Type B pancreatic cell (in vitro differentiated cells): ENCODE results near the gene MGA. TPM values are rescaled to one million over a fixed set of nuclear protein-coding genes. Genes with fewer than 3 reads are reported as not detected.

ENCODE experiments used
- DNase-seq: peaks from one replicate; pipeline ENCODE4 v3.0.0; 2021; ENCODE audit warnings: mixed read lengths; ENCODE audit not compliant: unreplicated experiment; ENCODE audit errors: extremely low spot score
- H3K27ac Mint-ChIP-seq: 2 replicates; pipeline ENCODE4 v1.8.0; 2021; ENCODE audit warnings: mild to moderate bottlenecking, mixed read lengths
- H3K27me3 Mint-ChIP-seq: 2 replicates; pipeline ENCODE4 v1.8.0; 2021; ENCODE audit warnings: mixed read lengths
- H3K36me3 Mint-ChIP-seq: 2 replicates; pipeline ENCODE4 v1.8.0; 2021; ENCODE audit warnings: mixed read lengths
- H3K4me1 Mint-ChIP-seq: one replicate; pipeline ENCODE4 v1.8.0; 2021; ENCODE audit warnings: mixed read lengths; ENCODE audit not compliant: unreplicated experiment
- H3K4me3 Mint-ChIP-seq: 2 replicates; pipeline ENCODE4 v1.8.0; 2021; ENCODE audit warnings: mild to moderate bottlenecking, mixed read lengths
- H3K9me3 Mint-ChIP-seq: 2 replicates; pipeline ENCODE4 v1.8.0; 2021; ENCODE audit warnings: mixed read lengths
- CTCF ChIP-seq: fragments of 200-600 bp; sonication (generic); conservative IDR thresholded peaks from 2 replicates; pipeline ENCODE4 v1.5.0; 2021; ENCODE audit warnings: antibody characterized with exemption, mild to moderate bottlenecking
- total RNA-seq: library from RNA; stranded (reverse); gene quantifications from 2 replicates; pipeline ENCODE4 v1.2.1, GENCODE V29; 2021; ENCODE audit warnings: low replicate concordance

The MGA gene
- total RNA-seq, 1 donor from 2014 or later = 54.9 TPM

- Mint-ChIP-seq H3K4me1 (peaks cover 8% of the 10 kb centered on the region), H3K27me3 (no peaks in the 10 kb centered on the region), H3K4me3 (no peak overlapping the region), H3K36me3 (peaks cover 22% of the 10 kb centered on the region), H3K9me3 (no peaks in the 10 kb centered on the region), H3K27ac (no peak overlapping the region)
- no peak for TF ChIP-seq CTCF
- DNase-seq = no peak
Measured at GRCh38 chr15:41666353-41666920, 6.2 kb downstream of the MGA start.

GRCh38 chr15:41669701-41670100 lies 9.5 kb downstream of the MGA start:
- no peak overlapping the region for H3K4me3 Mint-ChIP-seq
- no peaks in the 10 kb centered on the region for H3K27me3 Mint-ChIP-seq
- peaks cover 6% of the 10 kb centered on the region for H3K4me1 Mint-ChIP-seq
- no peak for DNase-seq
- no peak for TF ChIP-seq CTCF
- H3K36me3 Mint-ChIP-seq = peaks cover 23% of the 10 kb centered on the region
- no peak overlapping the region for H3K27ac Mint-ChIP-seq
- no peaks in the 10 kb centered on the region for H3K9me3 Mint-ChIP-seq

GRCh38 chr15:41671656-41672648 lies 11.7 kb downstream of the MGA start:
- Mint-ChIP-seq H3K27me3 (no peaks in the 10 kb centered on the region), H3K9me3 (no peaks in the 10 kb centered on the region), H3K36me3 (peaks cover 27% of the 10 kb centered on the region), H3K4me1 (peaks cover 10% of the 10 kb centered on the region), H3K4me3 (no peak overlapping the region), H3K27ac (no peak overlapping the region)
- no peak for DNase-seq
- no peak for TF ChIP-seq CTCF

GRCh38 chr15:41675337-41675736 lies 15.1 kb downstream of the MGA start:
- no peak overlapping the region for H3K27ac Mint-ChIP-seq
- H3K9me3 Mint-ChIP-seq = no peaks in the 10 kb centered on the region
- no peak overlapping the region for H3K4me3 Mint-ChIP-seq
- peaks cover 10% of the 10 kb centered on the region for H3K4me1 Mint-ChIP-seq
- peaks cover 26% of the 10 kb centered on the region for H3K36me3 Mint-ChIP-seq
- no peak for DNase-seq
- no peak for TF ChIP-seq CTCF
- no peaks in the 10 kb centered on the region for H3K27me3 Mint-ChIP-seq

GRCh38 chr15:41678742-41679141 lies 18.5 kb downstream of the MGA start:
- no peaks in the 10 kb centered on the region for H3K27me3 Mint-ChIP-seq
- H3K9me3 Mint-ChIP-seq = no peaks in the 10 kb centered on the region
- no peak overlapping the region for H3K4me3 Mint-ChIP-seq
- H3K4me1 Mint-ChIP-seq = peaks cover 5% of the 10 kb centered on the region
- peaks cover 24% of the 10 kb centered on the region for H3K36me3 Mint-ChIP-seq
- no peak overlapping the region for H3K27ac Mint-ChIP-seq
- no peak for TF ChIP-seq CTCF
- DNase-seq = no peak
